Naive B cell (primary cell): Measurements from ENCODE around the gene EFNB1. TPM values are rescaled to one million over a fixed set of nuclear protein-coding genes. Genes with fewer than 3 reads are reported as not detected.

ENCODE experiments used
- polyA plus RNA-seq, 6 donors: library from polyadenylated mRNA; unstranded; fragments of 300-500 nt; fragmentation: Illumina TruSeq; gene quantifications; one replicate each; pipeline ENCODE4 v1.2.3, GENCODE V29; 2021; ENCODE audit warnings: low read depth in 6 of 6

The EFNB1 gene
- polyA plus RNA-seq, 6 donors from 2014 or later: 1.3 to 2.6 (median 2.2) TPM; not detected in 1

Other genes starting within 250 kb of the EFNB1 start
- gene STARD8, start 181.4 kb upstream of the EFNB1 start, polyA plus RNA-seq: not detected